Liver (tissue), 3 donors: ENCODE measurements around the gene CA5A.

Experiments used
- CTCF ChIP-seq: fragments of 150-350 bp; IDR thresholded peaks from 2 replicates; pipeline ENCODE4 v1.5.1; 2017; ENCODE audit warnings: improper control_type of control experiment, low read depth, low read length; ENCODE audit not compliant: missing input control
- EGR1 ChIP-seq, 2 donors: IDR thresholded peaks; 2 replicates each; pipeline ENCODE4 v1.6.1; 2016 to 2018; ENCODE audit warnings: antibody characterized with exemption in 2 of 2, low read depth in 2 of 2
- MAX ChIP-seq: IDR thresholded peaks from 2 replicates; pipeline ENCODE4 v1.6.1; 2016; ENCODE audit warnings: antibody characterized with exemption
- REST ChIP-seq: IDR thresholded peaks from 2 replicates; pipeline ENCODE4 v1.6.1; 2016; ENCODE audit warnings: antibody characterized with exemption, mild to moderate bottlenecking
- SP1 ChIP-seq: IDR thresholded peaks from 2 replicates; pipeline ENCODE4 v1.6.1; 2018; ENCODE audit warnings: antibody characterized with exemption, mild to moderate bottlenecking
- donor health status: healthy.
- donor health status: healthy.

GRCh38 chr16:87942680-87943079 is 6.4 kb upstream of the CA5A start:
- TF ChIP-seq CTCF (no peak), MAX (no peak), REST (no peak), SP1 (no peak), EGR1 (IDR thresholded peaks at IDR 0.05; ENCODE audit: low read depth in 2 of 2) (no peak)
